Measurements from ENCODE around the gene HRH2. TPM values are rescaled to one million over a fixed set of nuclear protein-coding genes. Genes with fewer than 3 reads are reported as not detected.

HRH2 gene
- total RNA-seq, 2 experiments from 2014 or later: 26.8 to 29.0 TPM

DNA sequence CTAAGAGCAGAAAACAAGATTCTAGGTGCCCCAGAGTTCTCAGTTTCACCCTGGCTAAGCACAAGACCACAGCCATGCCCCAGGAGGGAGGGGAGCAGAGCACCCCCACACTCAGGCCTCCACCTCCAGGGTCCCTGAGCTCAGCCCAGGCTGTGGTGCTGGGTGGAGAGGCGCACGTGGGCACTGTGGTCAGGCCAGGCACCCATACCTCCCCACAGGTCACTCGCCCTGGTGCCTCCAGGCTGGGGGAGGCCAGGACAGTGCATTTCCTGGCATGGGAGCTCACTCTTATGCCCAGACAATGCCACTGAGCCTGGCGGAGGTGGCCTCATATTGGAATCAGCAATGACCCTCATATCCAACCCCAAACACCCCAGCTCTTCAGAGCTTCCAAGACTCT, 78.8 kb downstream of the HRH2 start:
- Mint-ChIP-seq H3K4me3 (no peak overlapping the region), H3K27me3 (peaks cover 23% of the 10 kb centered on the region), H3K36me3 (no peaks in the 10 kb centered on the region), H3K9me3 (no peaks in the 10 kb centered on the region), H3K27ac (no peak overlapping the region), H3K4me1 (no peaks in the 10 kb centered on the region)
- ATAC-seq (ENCODE audit: low read depth): no peak
- POLR2A ChIA-PET: no interaction called here
- no peak for DNase-seq

DNA sequence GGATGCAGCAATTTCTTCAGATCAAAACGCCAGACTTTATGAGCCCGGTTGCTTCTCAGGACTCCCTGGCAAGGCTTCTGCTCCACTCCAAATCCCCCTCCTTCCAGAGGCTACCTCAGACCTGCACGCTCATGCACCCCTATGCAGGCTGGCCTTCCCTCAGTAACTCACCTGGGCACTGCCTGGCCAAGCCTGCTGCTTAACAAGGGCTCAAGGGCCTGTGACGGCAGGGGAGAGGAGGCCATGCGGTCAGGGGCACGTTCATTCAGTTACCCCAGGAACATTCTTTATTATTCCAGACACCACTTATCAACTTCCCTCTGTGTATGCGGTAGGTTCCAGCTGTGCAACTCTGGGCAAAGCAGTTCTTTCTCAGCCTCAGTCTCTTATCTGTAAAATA, 79.6 kb downstream of the HRH2 start:
- H3K27ac Mint-ChIP-seq: no peak overlapping the region
- ATAC-seq (ENCODE audit: low read depth): no peak
- POLR2A ChIA-PET: no interaction called here
- H3K9me3 Mint-ChIP-seq: no peaks in the 10 kb centered on the region
- H3K4me3 Mint-ChIP-seq: no peak overlapping the region
- no peaks in the 10 kb centered on the region for H3K4me1 Mint-ChIP-seq
- H3K36me3 Mint-ChIP-seq: no peaks in the 10 kb centered on the region
- H3K27me3 Mint-ChIP-seq: peaks cover 29% of the 10 kb centered on the region
- no peak for DNase-seq

DNA sequence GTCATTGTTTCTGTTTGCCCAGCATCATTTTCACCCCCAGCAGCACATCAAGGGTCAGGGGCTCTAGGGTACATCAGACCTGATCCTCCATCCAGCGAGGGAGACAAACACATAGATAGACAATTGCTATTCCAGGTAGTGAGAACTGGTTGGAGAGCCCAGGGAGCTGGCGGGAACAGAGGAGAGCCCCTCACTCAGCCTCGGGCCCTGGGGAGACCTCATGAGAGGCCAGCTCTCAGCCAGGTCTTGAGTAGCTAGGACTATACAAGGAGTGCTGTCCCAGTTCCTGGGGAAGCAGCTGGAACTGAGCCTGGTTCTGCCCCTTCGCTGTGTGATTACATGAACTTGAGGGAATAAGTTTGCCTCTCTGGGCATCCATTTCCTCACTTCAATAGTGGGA, 80.3 kb downstream of the HRH2 start:
- ATAC-seq (ENCODE audit: low read depth) (no peak), DNase-seq (no peak)
- peaks cover 31% of the 10 kb centered on the region for H3K27me3 Mint-ChIP-seq
- H3K4me1 Mint-ChIP-seq: no peaks in the 10 kb centered on the region
- POLR2A ChIA-PET: no interaction called here
- H3K9me3 Mint-ChIP-seq: no peaks in the 10 kb centered on the region
- no peak overlapping the region for H3K4me3 Mint-ChIP-seq
- H3K36me3 Mint-ChIP-seq: no peaks in the 10 kb centered on the region
- H3K27ac Mint-ChIP-seq: no peak overlapping the region

DNA sequence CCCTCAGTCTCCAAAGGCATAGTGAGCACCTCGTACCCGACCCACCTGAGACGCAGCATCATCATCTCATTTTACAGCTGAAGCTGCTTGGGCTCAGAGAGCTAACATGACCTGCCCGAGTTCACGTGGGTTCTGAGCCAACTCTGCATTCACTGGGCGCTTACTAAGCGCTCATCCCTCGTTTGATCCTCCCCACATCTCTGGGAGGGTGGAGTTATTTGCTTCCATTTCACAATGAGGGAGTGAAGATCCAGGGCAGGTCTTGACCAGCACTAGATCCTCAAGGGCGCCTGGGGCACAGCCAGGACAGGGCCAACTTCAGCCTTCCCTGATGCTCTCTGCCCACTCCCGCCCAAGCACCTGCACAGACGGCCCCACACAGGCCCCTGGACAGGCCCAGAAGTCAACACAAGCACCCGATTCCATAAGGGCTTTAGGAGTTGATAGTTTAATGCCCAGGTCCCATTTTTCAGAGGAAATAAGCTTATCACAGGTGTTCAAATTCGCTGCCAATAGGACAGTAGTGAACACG, 80.8 kb downstream of the HRH2 start:
- POLR2A ChIA-PET: no interaction called here
- Mint-ChIP-seq H3K4me1 (no peaks in the 10 kb centered on the region), H3K27me3 (peaks cover 37% of the 10 kb centered on the region), H3K36me3 (no peaks in the 10 kb centered on the region), H3K27ac (no peak overlapping the region), H3K4me3 (no peak overlapping the region), H3K9me3 (no peaks in the 10 kb centered on the region)
- ATAC-seq (ENCODE audit: low read depth) (no peak), DNase-seq (no peak)

DNA sequence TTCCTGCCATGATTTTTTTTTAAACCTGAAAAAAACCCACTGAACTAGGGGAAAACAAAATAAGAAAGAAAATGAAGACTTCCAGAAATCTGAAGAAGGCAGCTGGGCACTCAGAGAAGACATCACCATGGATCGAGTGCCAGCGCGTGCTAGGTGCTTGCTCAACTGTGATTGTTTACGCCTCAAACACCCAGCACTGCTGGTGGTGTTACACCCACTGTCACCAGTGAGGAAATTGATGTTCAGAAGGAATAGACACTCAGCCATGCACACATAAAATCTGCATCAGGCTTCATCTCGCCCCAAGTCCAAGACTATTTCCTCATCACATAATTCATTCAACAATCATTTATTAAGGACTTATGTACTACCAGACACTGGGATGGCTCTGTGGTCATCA, 82.1 kb downstream of the HRH2 start:
- Mint-ChIP-seq H3K27ac (no peak overlapping the region), H3K9me3 (no peaks in the 10 kb centered on the region), H3K4me1 (no peaks in the 10 kb centered on the region), H3K27me3 (peaks cover 42% of the 10 kb centered on the region), H3K36me3 (no peaks in the 10 kb centered on the region), H3K4me3 (no peak overlapping the region)
- ATAC-seq (ENCODE audit: low read depth) (no peak), DNase-seq (no peak)
- POLR2A ChIA-PET: no interaction called here

DNA sequence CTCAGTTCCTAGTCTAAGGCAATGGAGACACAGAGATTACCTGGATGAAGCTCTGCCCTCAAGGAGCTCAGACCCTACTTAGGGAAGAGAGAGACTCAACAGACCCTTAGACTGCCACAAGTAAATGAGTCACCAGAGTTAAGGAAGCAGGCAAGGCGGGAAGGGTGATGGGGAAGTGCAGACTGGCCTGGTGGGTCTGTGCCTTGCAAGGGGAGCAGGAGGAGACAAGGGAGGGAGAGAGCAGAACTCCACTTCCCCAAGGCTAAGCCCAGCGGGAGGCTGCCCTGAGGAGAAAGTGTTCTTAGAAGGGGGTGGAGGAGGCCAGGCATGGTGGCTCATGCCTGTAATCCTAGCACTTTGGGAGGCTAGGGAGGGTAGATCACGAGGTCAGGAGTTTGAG, 83.7 kb downstream of the HRH2 start:
- H3K4me1 Mint-ChIP-seq: no peaks in the 10 kb centered on the region
- H3K27me3 Mint-ChIP-seq: peaks cover 42% of the 10 kb centered on the region
- ATAC-seq (ENCODE audit: low read depth) (no peak), DNase-seq (no peak)
- H3K9me3 Mint-ChIP-seq: no peaks in the 10 kb centered on the region
- POLR2A ChIA-PET: no interaction called here
- no peak overlapping the region for H3K27ac Mint-ChIP-seq
- H3K4me3 Mint-ChIP-seq: no peak overlapping the region
- no peaks in the 10 kb centered on the region for H3K36me3 Mint-ChIP-seq

DNA sequence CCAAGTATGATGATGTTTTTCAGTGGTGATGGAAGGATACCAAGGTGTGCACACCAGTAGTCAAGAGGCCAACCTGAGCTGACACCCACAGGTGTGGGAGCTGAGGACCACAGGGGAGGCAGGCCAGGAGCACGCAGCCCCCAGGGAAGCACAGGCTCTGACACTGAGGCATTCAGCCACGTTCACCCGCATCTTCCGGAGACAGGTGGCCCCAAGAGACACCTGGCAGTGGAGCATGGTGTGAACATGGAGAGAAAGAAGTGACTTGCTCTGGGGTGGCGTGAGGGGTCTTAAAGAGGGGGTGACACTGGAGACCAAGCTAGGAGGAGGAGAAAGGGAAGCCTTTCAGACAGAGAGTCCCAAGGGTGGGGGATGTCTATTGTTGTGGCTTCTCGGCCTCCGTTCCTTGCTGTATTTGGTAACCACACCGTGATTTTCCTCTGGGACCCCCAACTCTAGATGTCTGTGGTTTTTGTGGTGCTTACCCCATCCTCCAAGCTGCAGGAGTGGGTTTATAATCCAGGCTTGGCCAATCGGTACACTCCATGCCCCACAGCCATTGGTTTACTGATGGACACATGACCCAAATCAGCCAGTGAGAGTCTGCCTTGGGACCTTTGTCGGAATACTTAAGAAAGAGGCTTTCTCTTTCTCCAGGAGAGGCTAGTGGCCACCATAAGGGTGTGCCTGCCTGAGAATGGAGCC, 84.6 kb downstream of the HRH2 start:
- DNase-seq: no peak
- H3K4me3 Mint-ChIP-seq: no peak overlapping the region
- H3K36me3 Mint-ChIP-seq: no peaks in the 10 kb centered on the region
- H3K27ac Mint-ChIP-seq: no peak overlapping the region
- H3K4me1 Mint-ChIP-seq: peaks cover 6% of the 10 kb centered on the region
- H3K27me3 Mint-ChIP-seq: peaks cover 42% of the 10 kb centered on the region
- ATAC-seq (ENCODE audit: low read depth): no peak
- POLR2A ChIA-PET: no interaction called here
- no peaks in the 10 kb centered on the region for H3K9me3 Mint-ChIP-seq

DNA sequence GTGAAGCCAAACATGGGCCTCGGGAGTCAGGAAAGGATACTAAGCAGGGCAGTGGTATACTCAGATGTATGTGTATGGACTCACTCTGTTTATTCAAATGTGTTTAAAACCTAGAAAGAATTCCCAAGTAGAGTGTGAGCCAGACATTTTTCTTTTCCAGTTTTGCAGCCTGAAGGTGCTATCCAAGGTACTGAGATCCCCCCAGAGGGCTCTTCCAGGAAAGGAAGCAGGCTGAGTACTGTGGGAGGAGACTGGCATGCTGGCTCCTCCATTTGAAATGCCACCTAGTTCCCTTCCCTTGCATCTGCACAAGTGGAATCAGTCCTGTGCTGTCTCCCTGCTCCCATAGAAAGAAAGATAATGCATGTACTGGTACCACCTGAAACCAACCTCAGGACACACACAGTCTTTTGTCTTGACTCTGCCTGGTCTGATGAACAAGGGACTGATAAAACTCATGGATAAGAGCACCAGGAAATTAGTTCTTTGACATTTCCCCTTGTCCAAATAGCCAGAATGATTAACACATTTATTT, 85.9 kb downstream of the HRH2 start:
- Mint-ChIP-seq H3K27me3 (peaks cover 46% of the 10 kb centered on the region), H3K4me3 (no peak overlapping the region), H3K9me3 (no peaks in the 10 kb centered on the region), H3K4me1 (peaks cover 8% of the 10 kb centered on the region), H3K27ac (no peak overlapping the region), H3K36me3 (no peaks in the 10 kb centered on the region)
- ATAC-seq (ENCODE audit: low read depth) (no peak), DNase-seq (no peak)
- POLR2A ChIA-PET: no interaction called here

DNA sequence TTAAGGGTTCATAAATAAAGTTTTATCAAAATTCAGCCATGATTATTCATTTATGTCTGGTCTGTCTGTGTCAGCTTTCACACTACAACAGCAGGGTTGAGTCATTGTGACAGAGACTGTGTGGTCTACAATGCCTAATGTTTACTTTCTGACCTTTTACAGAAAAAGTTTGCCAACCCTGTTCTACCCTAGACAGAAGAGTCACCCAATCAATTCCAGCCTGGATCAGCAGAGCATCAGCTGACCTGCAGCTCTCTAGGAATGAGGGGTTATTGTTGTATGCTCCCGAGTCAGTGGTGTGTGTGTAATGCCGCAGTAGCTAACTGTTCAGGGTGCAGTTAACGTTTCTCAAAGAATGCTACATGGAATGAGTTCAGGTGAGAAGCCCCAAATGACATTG, 87.3 kb downstream of the HRH2 start:
- H3K4me1 Mint-ChIP-seq: peaks cover 8% of the 10 kb centered on the region
- no peaks in the 10 kb centered on the region for H3K36me3 Mint-ChIP-seq
- H3K4me3 Mint-ChIP-seq: no peak overlapping the region
- POLR2A ChIA-PET: no interaction called here
- ATAC-seq (ENCODE audit: low read depth): no peak
- H3K27ac Mint-ChIP-seq: no peak overlapping the region
- H3K9me3 Mint-ChIP-seq: no peaks in the 10 kb centered on the region
- peaks cover 45% of the 10 kb centered on the region for H3K27me3 Mint-ChIP-seq
- DNase-seq: no peak

DNA sequence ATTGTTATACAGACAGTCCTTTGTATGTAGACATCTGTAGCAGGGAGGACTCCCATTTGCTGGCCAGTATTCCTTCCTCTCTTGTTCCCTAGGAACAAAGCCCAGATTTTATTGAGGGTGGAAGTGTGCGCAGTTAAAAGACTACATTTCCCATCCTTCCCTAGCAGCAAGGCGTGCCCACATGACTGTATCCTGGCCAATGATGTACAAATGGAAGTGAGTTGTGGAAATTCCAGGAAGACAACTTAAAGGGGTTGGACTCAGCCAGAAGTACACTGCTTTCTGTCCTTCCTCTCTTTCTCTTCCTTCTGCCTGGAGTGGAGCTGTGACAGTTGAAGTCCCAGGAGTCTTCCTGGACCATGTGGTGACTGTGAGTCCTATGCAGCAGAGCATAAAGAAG, 89.0 kb downstream of the HRH2 start:
- peaks cover 10% of the 10 kb centered on the region for H3K4me1 Mint-ChIP-seq
- H3K9me3 Mint-ChIP-seq: no peaks in the 10 kb centered on the region
- no peak for DNase-seq
- H3K27me3 Mint-ChIP-seq: peaks cover 36% of the 10 kb centered on the region
- H3K36me3 Mint-ChIP-seq: no peaks in the 10 kb centered on the region
- POLR2A ChIA-PET: no interaction called here
- H3K4me3 Mint-ChIP-seq: no peak overlapping the region
- no peak overlapping the region for H3K27ac Mint-ChIP-seq
- ATAC-seq (ENCODE audit: low read depth): no peak

DNA sequence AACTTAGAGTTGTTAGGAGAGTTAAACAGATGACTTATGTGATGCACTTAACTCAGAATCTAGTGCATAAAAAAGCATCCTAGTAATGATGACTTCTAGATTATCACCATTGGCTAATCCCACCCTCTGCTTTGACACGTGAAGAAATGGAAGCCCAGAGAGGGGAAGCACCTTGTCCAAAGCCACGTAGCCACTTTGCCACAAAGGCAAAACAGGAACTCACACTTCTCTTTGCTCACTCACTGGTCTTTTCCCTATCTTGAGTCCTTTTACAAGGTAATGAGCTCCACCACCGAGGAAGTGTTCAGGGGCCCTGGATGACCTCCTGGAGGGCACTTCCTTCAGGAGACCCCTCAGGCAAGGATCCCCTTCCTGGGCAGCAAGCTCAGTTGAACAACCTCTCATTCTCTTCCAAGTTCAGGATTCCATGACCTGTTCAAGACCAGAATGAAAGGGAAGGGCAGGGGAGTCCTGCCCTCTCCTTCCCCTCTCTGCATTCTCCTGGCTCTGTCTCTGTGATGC, 89.7 kb downstream of the HRH2 start:
- no peak overlapping the region for H3K27ac Mint-ChIP-seq
- H3K9me3 Mint-ChIP-seq: no peaks in the 10 kb centered on the region
- H3K4me1 Mint-ChIP-seq: peaks cover 10% of the 10 kb centered on the region
- no peak overlapping the region for H3K4me3 Mint-ChIP-seq
- no peaks in the 10 kb centered on the region for H3K36me3 Mint-ChIP-seq
- POLR2A ChIA-PET: no interaction called here
- peaks cover 31% of the 10 kb centered on the region for H3K27me3 Mint-ChIP-seq
- DNase-seq (no peak), ATAC-seq (ENCODE audit: low read depth) (no peak)

DNA sequence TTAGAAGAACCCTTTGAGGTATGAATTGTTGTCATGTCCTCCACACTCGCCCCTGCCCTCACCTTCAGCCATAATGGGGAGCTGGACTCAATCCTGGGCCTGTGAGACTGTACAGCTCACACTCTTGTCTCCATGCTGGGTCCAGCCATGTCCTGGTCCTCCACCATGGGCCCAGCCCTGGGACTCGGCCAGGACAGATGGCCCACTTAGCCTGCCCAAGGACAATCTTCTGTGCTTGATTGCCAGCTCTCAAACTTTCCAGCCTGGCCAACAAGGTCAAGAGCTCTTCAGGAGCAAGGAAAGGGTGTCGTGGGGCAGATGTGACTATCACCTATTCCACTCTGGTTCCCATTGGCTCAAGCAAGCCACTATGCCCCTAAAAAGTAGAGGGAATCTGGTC, 90.8 kb downstream of the HRH2 start:
- DNase-seq: no peak
- peaks cover 10% of the 10 kb centered on the region for H3K4me1 Mint-ChIP-seq
- no peaks in the 10 kb centered on the region for H3K36me3 Mint-ChIP-seq
- POLR2A ChIA-PET: no interaction called here
- no peak overlapping the region for H3K4me3 Mint-ChIP-seq
- H3K27me3 Mint-ChIP-seq: peaks cover 27% of the 10 kb centered on the region
- H3K27ac Mint-ChIP-seq: no peak overlapping the region
- no peak for ATAC-seq (ENCODE audit: low read depth)
- H3K9me3 Mint-ChIP-seq: no peaks in the 10 kb centered on the region

DNA sequence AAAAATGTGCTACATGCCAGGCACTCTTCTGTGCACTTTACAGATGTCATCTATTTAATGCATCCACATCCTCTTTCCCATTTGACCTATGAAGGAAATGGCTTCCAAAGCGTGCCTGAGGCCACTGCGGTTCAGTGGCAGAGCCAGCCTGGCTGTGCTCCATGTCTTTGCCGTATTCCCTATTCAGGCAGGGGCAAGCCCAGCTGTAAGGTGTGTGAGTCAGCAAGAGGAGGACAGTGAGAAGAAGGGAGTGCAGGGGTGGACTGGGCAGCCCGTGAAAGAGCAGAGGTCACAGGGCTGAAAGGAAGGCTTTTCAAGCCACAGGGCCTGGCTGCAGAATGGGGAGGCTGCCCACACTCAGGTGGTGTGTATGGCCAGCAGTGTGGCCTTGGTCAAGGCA, 91.7 kb downstream of the HRH2 start:
- Mint-ChIP-seq H3K27ac (no peak overlapping the region), H3K27me3 (peaks cover 24% of the 10 kb centered on the region), H3K9me3 (no peaks in the 10 kb centered on the region), H3K36me3 (no peaks in the 10 kb centered on the region), H3K4me3 (no peak overlapping the region), H3K4me1 (peaks cover 10% of the 10 kb centered on the region)
- POLR2A ChIA-PET: no interaction called here
- DNase-seq (no peak), ATAC-seq (ENCODE audit: low read depth) (no peak)

DNA sequence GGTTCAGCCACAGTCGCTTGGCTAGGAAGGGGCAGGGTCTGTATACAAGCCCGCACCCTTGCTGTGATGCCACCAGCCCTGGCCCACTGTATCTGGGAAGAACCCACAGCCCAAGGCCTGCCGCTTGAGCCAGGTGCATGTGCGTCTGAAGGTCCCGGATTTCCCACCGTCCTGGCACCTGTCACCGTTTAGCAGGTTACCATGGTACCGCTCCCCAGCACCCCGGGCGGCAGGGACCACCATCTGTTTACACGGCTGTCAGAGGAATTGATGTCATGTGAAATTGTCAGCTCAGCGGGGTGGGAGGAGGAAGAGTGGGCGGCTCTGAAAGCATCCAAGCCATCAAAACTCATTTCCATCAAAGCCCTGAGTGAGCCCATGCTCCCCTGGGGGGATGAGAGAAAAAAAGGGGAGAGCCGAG, 92.7 kb downstream of the HRH2 start:
- peaks cover 27% of the 10 kb centered on the region for H3K27me3 Mint-ChIP-seq
- POLR2A ChIA-PET: no interaction called here
- H3K27ac Mint-ChIP-seq: no peak overlapping the region
- no peaks in the 10 kb centered on the region for H3K9me3 Mint-ChIP-seq
- no peak for ATAC-seq (ENCODE audit: low read depth)
- no peak overlapping the region for H3K4me3 Mint-ChIP-seq
- no peaks in the 10 kb centered on the region for H3K36me3 Mint-ChIP-seq
- H3K4me1 Mint-ChIP-seq: peaks cover 10% of the 10 kb centered on the region
- no peak for DNase-seq

Data from activated naive CD8-positive, alpha-beta T cell treated with anti-CD3 and anti-CD28 coated beads, Interleukin-2, amount 10 ng/mL, durations not matched to agents 7 days and 5 days (primary cell).